Hippocampal formation (tissue), 2 donors: ENCODE data around the gene GRIK3.
"Not testable (repeated sequence)": the region's sequence is repeated elsewhere in the genome, so short reads cannot be mapped to it uniquely, and the experiment has no call there.

Source experiments
- DNase-seq, 2 donors: peaks; one replicate each; lab custom pipeline; 2025; lab: John Stamatoyannopoulos, UW

The GRIK3 gene

DNA sequence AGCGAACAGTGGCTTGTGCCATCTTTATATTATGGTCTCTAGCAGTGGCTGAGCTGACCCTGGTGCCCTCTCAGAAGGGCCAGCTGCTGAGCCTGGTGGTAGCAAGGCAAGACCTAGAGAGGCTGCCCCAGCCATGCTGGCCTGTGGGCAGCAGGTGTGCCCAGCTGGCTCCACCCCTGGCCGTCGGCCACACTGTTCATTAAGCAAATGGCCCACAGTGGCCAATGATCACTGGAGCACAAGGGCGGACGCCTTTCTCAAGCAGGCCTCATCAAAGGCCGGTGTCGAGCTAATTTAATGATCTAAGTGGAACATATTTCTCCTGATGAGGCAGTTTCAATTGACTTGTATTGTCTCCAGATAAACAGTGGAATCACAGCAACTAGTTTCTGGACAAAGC, 89.4 kb downstream of the GRIK3 start:
- no peak for DNase-seq

DNA sequence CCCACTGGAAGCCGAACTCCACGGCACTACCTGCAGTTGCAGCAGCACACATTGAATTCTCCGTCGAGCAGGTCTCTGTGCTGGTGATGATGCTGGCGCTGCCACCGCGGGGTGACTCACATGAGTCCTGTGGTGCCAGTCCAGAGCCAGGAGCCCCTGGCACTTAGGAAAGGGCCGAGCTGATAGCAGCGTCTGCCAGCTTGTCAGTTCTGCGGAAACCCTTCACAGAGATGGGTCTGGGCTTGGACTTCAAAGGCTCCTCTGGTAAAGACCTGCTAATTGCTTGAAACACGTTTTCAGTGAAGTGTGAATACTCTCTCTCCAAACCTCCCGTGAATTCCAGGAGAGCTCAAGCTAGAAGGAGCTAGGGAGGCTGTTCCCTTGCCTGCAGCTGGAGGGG, 92.2 kb downstream of the GRIK3 start:
- DNase-seq = no peak

DNA sequence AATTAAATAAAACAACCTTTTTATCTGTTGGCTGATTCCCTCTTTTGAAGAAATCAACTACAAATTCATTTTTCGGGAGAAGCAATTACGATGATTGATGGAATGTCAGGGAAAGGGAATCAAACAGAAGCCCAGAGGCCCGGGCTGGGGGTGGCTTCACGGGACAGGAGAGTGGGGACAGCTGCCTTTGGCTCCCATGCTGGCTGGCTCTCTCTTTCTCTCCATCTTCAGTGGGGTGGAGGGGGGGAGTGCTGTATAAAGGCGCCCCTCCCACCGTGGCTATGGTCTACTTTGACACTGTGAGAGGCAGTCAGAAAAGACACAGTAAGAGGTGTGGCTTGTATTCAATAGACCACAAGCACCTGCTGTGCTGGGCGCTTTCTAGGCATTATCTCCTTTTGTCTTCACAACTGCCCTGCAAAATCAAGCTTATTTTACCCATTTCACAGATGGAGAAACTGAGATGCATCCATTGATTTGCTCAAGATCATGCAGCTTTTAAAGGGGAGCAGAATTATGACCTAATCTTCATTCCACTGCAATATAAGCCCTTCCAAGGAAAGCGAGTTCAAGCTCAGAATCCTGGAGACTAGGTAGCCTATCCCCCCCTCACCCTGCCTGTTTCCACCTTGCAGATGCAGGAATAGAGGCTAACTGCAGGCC, 92.9 kb downstream of the GRIK3 start:
- no peak for DNase-seq

DNA sequence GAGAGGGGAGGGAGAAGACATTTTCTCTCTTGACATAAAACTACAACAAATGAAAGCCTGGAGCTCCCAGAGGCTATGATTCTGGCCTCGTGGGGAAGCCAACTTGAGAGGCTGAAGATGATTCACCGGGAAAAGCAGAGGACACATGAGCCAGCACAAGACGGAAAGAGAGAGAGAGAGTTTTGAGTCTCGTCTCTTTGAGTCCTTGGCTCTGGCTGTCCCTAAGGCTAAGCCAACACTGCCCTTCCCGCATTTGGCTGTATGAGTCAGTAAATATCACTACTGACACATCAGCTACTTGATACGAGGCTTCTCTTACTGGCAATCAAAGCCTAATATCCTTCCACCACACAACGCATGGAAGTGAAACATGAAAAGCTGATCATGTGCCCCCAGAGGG, 95.5 kb downstream of the GRIK3 start:
- no peak for DNase-seq

DNA sequence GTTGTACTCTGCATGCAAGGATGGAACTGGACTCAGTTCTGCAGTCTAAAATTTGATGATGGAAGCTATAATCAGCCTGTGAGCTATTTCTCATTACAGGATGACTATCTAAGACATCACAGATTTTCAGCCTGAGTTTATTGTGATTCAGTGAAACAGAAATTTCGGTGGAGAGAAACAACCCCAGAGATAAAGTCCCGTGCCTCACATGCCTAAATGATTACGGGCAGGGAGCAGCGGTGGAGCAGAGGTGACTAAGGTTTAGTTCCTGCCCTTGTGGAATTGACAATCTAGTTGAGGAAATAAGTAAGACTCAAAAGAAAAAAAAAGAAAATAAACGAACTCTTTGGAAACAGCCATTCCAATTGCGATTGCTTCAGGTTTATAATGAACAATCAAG, 96.9 kb downstream of the GRIK3 start:
- DNase-seq = no peak

DNA sequence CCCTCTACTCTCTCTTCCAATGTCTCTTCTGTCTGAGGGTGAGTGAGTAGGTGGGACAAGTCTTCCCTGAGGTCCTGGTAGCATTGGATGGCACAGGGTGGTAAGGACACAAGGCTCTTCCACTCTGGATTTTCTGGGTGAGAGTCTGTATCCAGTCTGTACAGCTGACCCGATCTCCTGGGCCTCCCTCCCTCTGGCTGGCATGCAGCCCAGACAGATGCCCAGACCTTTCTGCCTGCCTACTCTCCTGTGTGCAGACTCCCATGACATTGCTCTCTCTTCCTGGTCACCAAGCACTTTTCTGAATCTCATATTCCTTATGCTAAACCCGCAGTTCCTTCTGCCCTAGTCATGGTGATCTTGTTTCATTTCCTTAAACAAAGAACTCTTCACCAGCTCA, 100.3 kb downstream of the GRIK3 start:
- DNase-seq = no peak

DNA sequence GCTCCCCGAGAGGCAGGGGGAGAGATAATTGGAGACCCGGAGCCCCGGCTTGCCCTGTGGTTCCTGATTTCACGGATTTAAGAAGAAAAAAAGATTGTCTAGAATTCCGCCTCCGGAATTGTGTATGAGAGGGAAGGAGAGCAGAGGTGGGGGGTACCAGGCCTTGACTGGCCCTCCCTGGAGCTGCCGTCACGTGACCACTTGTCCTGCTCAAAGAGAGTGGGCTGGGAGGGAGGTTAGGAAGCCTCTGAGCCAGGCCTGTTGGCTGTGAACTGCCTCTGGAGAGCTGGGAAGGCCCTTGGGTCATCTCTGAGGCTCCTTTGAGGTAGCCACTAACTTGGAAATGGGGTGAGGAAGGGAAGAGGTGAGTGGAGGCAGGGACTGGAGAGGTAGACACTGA, 106.5 kb downstream of the GRIK3 start:
- no peak for DNase-seq

DNA sequence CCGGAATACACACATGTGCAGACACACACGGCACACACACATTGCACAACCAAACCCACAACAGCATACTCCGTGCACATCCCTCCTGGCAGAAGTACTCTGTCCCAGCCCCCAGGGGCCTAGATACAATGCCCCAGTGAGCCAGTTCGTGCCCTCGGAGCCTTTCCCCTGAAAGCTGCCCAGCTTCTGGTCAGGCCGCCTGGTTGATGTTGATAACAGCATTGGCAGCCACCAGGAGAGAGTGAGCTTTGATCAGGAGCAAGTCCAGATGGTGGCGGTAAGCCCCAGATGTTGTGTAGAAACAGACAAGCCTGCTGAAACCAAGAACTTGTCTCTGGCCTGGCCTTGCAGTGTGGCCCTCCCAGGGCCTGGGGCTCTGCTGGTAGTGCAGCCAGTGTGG, 109.1 kb downstream of the GRIK3 start:
- no peak for DNase-seq

DNA sequence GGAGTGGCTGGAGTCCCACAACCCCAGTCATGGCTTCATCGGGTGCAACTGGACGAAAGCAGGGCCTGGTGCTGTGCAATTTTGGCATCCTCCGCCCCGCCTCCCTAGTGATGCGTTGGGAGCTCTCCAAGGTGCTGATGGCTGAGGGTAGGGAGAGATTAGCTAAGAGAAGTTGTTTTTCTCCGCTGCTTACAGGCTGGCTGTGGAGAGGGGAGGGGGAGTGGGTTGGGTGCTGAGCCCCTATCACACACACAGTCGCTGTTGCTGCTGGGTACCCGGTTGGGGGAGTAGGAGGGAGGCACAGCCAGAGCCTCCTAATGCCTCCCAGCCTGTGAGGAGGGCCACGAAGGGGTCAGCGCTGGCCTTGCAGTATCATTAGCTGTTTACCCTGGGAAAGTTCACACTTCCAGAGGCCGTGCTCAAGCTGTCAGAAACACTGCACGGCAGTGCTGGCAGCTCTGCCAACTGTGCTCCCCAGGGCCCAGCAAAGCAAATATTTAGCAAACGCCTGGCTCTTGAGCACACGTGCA, 110.0 kb downstream of the GRIK3 start:
- DNase-seq = peak; percentile 14 to 19

DNA sequence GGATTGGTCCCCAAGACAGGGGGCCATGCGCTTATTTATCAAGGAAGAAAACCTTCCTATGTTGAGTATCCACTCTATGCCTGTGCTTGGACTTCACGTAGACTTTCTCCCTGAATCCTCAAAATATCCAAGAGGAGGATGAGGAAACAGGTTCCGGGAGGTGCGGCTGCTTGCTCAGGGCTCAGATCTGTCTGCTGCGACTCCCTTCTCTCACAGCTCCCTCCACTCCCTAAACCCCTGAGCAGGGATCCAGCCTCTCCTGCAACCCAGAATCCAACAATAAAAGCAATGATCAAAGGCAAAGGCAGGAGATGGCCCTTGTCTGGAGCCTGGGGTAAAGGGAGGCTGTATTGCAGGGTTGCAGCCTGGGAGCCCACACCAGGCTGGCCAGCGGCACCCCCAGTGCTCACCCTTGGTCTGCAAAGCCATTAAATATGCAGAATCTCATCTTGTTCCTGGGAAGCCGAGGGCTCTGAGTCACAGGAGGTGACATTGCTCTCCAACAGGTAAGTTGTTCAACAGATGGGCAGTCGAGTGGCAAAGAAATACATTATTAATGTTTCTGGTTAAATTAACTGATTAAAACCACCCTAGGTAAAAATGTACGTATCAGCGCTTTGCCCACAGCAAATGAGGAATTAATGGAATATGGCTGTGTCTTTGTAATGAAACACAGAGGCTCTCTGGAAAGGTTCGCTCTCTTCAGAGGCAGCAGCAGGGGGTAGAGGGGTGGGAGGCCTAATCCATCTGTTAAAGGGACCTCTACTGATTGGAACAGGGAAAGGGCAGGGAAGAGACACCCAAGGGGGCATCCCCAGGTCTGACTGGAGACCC, 111.5 kb downstream of the GRIK3 start:
- no peak for DNase-seq

DNA sequence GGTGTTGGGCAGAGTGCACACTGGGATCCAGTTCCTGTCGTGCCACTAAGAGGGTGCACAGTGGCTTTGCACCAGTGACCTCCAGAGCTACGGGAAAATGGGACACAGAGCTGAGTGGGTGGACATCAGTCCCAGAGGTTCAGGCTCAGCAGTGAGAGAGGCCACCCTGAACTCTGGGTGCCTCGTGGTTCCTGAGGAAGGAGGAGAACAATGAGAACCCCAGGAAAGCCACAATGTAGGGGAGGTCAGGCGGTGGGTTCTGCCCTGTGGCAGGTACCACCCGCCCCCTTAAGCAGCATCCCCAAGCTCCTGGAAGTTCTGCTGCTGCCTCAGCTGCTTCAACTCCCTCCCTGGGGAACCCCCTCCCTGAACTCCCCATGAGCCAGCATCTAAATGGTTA, 112.2 kb downstream of the GRIK3 start:
- DNase-seq = no peak

DNA sequence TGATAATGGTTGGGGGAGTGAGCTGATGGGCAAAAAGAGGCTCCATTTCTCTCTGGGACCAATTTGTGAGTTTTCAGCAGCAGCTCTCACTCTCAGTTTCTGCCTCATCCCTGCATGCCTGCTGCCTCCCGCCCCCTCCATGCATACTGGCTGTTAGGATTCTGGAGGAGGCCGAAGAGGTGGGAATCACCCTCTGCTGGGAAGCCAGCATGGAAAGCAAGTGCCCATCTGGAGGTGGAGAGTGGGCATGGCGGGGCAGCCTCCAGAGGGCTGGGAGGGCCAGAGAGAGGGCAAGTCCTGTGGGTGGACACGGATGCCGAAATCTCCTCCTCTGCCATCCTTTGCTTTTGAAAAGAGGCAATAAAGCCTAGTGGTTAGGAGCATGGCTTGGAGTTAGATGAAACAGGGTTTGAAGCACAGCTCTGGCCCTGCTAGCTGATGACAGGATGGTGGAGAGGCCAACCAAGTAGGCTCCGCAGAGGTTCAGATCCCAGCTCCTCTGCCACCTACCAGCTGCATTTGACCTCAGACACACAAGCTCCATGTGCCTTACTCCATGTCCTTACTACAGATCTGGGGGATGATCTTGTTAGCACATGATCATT, 113.4 kb downstream of the GRIK3 start:
- no peak for DNase-seq

DNA sequence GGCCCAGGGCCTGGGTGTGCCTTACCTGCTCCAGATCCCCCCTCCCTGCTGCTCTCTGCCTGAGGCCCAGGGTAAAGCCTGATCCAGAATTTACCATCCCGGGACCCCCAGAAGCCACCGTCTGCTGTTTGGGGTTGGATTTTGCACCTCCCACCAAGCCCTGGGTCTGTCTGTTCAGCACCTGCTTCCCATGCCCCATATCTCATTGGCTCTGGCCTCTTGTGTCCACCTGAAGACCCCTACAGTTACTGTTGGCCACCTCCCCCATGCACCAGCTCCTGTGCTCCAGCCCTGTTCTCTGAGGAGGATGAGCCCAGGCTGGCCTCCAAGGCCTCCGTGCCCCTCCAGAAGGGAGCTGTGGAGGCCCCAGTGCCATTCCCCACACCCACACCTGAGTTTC, 113.9 kb downstream of the GRIK3 start:
- no peak for DNase-seq

DNA sequence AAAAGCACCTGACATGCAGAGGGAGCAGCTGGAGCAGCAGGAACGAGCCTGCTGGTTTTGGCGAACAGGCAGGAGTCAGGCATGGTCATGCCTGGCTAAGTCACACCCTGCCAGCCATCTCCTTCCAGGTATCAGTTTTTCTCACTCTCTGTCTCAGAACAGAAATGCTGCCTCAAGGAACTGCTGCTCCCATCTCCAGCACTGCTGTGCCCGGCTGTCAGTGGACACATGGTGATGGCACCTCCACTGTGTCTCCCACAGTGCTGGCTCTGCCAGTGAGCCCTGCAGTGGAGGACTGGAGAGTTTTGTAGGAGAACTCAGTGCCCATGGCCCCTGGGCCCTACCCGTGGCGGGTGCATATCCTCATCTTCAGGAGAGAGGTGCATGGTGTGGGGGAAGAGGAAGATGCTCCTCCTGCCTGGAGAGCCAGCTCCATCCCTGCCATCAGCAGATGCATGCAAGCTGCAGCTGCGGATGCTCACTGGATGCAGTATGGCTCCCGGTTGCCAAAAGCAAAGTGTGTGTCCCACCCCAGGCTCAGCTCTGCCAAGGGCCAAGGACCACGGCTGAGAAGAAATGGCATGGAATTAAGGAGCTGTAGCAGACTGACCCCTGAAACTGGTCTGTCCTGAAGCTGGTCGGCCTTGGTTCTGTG, 114.7 kb downstream of the GRIK3 start:
- no peak for DNase-seq

DNA sequence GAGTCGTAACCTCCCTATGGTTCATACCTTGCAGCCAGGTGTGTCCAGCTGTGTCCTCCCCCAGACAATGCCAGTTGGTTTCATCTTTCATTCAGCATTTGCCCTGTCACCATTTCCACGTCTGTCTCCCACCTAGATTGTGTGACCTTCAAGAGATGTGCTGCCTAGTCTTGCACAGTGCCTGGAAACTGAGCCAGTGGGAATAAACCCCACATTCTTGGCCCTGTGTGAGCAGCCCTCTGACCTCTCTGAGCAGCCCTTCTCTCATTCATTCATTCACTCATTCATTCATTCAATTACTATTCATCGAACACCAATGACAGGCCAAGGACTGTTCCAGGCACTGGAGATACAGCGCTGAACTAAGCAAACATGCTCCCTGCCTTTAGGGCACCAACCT, 115.7 kb downstream of the GRIK3 start:
- no peak for DNase-seq

DNA sequence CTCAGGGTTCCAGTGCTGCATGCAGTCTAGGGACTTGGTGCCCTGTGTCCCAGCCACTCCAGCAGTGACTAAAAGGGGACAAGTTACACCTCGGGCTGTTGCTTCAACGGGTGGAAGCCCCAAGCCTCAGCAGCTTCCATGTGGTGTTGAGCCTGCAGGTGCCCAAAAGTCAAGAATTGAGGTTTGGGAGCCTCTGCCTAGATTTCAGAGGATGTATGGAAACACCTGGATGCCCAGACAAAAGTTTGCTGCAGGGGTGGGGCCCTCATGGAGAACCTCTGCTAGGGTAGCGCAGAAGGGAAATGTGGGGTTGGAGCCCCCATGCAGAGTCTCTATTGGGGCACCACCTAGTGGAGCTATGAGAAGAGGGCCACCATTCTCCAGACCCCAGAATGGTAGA, 117.8 kb downstream of the GRIK3 start:
- not testable (repeated sequence) for DNase-seq

DNA sequence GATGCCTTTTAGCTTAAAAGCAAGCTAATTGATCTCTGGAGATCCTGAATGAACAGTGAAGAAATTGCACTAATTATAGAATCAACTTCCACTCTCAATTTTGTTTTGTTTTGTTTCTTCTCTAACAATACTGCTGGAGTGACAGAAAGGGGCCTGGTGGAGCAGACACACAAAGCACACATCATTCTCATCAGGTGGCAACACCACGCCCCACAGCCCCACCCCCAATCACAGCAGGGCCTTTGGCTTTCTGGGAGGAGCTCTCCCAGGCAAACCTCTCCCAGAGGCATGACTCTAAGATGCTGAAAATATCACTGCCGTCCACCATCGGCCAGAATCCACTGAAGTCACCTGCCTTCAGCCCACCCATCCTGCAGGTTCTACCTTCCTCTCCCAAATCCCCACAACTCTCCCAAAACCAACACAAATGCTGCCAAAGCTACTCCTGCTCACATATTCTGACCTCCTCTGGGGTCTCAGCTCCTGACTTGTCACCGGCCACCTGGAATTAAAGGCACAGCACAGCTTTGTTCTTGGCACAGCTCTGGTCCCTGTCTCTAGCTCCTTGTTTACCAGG, 120.7 kb downstream of the GRIK3 start:
- no peak for DNase-seq

DNA sequence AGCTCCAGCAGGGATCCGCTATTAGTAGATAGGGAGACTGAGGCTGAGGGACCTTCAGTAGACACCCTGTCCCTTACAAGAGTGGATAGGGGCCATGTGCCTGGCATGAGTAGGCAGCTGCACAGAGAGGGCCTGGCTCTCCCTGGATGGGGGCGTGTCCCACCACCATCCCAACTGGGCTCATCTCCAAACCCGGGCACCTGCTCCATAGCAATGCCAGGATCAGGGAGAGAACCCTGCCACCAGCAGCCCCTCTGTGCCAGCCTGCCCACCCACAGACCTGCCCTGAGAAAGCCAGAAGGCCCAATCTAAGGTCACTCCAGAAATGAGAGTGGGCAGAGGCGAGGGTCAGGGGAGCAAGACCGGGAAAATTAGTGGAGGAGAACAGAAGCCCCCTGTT, 121.3 kb downstream of the GRIK3 start:
- no peak for DNase-seq

DNA sequence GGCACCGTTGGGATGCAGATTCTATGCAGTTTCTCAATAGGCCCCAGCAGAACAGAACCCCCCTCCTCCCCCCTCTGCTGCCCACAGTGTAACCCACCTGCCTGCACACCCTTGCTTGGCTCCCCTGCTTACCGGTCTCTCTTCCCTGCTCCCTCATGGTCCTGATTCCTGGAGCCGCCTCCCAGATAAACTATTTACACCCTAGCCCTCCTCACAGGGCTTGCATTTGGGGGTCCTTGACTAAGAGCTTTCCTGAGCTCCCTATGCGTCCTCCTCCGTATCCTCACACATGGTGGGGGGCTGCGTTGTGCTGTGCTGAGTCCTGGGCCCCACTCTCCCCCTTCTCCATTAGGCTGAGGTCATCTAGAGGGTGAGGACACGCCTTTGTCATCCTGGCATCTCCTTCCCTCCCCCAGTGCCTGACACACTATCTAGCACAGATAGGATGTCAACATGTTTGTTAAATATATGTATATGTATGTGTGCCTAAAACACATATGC, 121.9 kb downstream of the GRIK3 start:
- no peak for DNase-seq

DNA sequence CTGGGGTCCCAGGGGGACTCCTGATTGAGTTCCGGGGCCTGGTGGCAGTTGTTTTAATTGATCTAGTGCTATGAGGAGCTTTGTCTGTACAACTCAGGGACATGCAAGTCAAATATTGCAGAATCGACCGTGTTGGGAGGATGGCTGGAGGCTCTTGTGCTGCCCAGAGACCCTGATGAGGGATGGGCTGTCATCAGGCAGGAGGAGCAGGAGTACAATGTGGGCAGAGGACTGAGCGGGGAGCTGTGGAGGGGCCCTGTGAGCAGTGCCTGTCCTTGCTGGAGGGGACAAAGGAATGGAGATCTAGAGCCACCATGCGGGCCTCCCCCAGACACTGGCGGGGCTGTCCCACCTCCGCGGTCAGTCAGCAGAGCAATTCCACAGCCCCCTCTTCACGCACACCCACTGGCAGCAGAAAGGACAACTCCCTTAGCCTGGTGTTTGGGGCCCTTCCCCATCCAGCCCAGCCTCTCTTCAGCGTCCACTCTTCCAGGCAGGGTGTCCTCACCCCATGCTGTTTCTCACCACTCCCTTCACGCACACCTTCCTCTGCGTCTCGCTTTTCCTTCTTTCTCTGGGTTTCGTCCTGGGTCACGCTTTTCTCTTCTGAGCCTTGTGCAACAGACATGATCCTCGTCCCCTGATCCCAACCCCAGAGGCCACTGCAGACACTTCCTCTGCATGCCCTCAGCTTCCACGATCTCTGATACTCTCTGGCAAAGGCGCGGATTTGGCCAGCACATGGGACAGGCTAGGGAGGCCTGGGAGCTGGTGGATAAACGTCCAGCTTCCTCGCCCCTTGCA, 122.6 kb downstream of the GRIK3 start:
- DNase-seq = no peak
